Measurements from ENCODE around the gene RAB3GAP2. TPM values are rescaled to one million over a fixed set of nuclear protein-coding genes. Genes with fewer than 3 reads are reported as not detected.

RAB3GAP2 gene
- total and polyA plus RNA-seq, 2 of the 13 experiments (the other 11 are each of a cell fraction or from before 2014, with no cell fraction given) = 22.6 to 25.0 TPM

DNA sequence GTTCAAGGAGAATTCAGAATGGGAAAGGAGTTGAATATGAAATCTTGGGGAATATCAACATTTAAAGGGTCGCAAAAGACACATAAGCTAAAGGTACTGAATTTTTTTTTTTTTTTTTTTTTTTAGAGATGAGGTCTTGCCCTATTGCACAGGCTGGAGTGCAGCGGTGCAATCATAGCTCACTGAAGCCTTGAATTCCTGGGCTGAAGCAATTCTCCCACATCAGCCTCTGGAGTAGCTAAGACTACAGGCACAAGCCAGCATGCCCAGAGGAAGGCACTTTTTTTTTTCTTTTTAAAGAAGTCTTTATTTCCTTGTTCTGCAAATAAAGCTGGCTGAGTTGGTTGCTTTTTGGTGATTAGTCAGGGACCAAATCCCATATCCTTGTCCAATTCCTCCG, 44.1 kb upstream of the RAB3GAP2 start:
- H3K9me3 ChIP-seq (ENCODE audit: low read length) = no peaks in the 10 kb centered on the region
- DNase-seq (ENCODE audit: low spot score) (no peak), ATAC-seq (no peak), FAIRE-seq (no peak)
- H3K79me2 ChIP-seq (ENCODE audit: insufficient read depth, low read length) = no peaks in the 10 kb centered on the region
- no peak overlapping the region for H3K9ac ChIP-seq (ENCODE audit: insufficient read depth, low read depth, low read length)
- ChIA-PET CTCF (ENCODE audit: low intra/inter-chr PET ratio, low total read pairs) (no interaction called here), POLR2A (no interaction called here)
- intact Hi-C loops (cut with micrococcal nuclease; ENCODE audit: unreplicated experiment) (no loop called here), in situ Hi-C loops (cut with HindIII; ENCODE audit: extremely low pct_ligation_motif_present, low pct_unique_long_range_greater_than_20kb) (no loop called here)
- H3K27ac ChIP-seq (ENCODE audit: extremely low read length, insufficient read depth, low read length) = no peak overlapping the region
- H4K20me1 ChIP-seq (ENCODE audit: insufficient read depth, low read length) = no peaks in the 10 kb centered on the region
- H3K27me3 ChIP-seq (ENCODE audit: control insufficient read depth in 1 of 2, insufficient read depth in 2 of 2, low read length in 2 of 2) = peaks cover 0 to 3% of the 10 kb centered on the region in 2 experiments; a peak in 1 of 5 replicates
- WGBS (ENCODE audit: low lambda C conversion rate) = 0% methylated on average over 3 of the region's 3 CpGs
- H3K4me1 ChIP-seq (ENCODE audit: insufficient read depth, low read length) = no peaks in the 10 kb centered on the region
- TF ChIP-seq ZNF34 (CRISPR knock-in tag; IDR thresholded peaks at IDR 0.05; ENCODE audit: borderline replicate concordance) (no peak), ELF3 (CRISPR knock-in tag; IDR thresholded peaks at IDR 0.05) (no peak), HNRNPH1 (optimal IDR thresholded peaks at IDR 0.05; ENCODE audit: low read depth, low read length) (no peak), RNF2 (conservative IDR thresholded peaks at IDR 0.05; ENCODE audit: low read depth) (no peak), ZNF354B (CRISPR knock-in tag; IDR thresholded peaks at IDR 0.05) (no peak), TCF7L2 (IDR thresholded peaks at IDR 0.05; ENCODE audit: low read depth, low read length) (no peak), MAF1 (CRISPR knock-in tag; IDR thresholded peaks at IDR 0.05; ENCODE audit: borderline replicate concordance) (no peak), GTF2F1 (IDR thresholded peaks at IDR 0.05; ENCODE audit: low read length) (no peak), NCOA5 (CRISPR knock-in tag; IDR thresholded peaks at IDR 0.05) (no peak), EHMT2 (IDR thresholded peaks at IDR 0.05; ENCODE audit: borderline replicate concordance, low read depth, low read length) (no peak), MIXL1 (CRISPR knock-in tag; IDR thresholded peaks at IDR 0.05) (no peak), JUN (CRISPR knock-in tag; IDR thresholded peaks at IDR 0.05) (no peak), KLF13 (CRISPR knock-in tag; IDR thresholded peaks at IDR 0.05) (no peak), KAT7 (CRISPR knock-in tag; IDR thresholded peaks at IDR 0.05; ENCODE audit: borderline replicate concordance) (no peak)
- TF ChIP-seq, protein P1, sequence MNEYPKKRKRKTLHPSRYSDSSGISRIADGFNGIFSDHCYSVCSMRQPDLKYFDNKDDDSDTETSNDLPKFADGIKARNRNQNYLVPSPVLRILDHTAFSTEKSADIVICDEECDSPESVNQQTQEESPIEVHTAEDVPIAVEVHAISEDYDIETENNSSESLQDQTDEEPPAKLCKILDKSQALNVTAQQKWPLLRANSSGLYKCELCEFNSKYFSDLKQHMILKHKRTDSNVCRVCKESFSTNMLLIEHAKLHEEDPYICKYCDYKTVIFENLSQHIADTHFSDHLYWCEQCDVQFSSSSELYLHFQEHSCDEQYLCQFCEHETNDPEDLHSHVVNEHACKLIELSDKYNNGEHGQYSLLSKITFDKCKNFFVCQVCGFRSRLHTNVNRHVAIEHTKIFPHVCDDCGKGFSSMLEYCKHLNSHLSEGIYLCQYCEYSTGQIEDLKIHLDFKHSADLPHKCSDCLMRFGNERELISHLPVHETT (CRISPR knock-in tag; conservative IDR thresholded peaks at IDR 0.05) = no peak
- TF ChIP-seq, protein P2, sequence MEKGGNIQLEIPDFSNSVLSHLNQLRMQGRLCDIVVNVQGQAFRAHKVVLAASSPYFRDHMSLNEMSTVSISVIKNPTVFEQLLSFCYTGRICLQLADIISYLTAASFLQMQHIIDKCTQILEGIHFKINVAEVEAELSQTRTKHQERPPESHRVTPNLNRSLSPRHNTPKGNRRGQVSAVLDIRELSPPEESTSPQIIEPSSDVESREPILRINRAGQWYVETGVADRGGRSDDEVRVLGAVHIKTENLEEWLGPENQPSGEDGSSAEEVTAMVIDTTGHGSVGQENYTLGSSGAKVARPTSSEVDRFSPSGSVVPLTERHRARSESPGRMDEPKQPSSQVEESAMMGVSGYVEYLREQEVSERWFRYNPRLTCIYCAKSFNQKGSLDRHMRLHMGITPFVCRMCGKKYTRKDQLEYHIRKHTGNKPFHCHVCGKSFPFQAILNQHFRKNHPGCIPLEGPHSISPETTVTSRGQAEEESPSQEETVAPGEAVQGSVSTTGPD (CRISPR knock-in tag; IDR thresholded peaks at IDR 0.05) = no peak
- TF ChIP-seq, protein P3, sequence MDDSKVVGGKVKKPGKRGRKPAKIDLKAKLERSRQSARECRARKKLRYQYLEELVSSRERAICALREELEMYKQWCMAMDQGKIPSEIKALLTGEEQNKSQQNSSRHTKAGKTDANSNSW (CRISPR knock-in tag; IDR thresholded peaks at IDR 0.05; ENCODE audit: borderline replicate concordance) = no peak
- H3K4me3 ChIP-seq (replicated peaks in 1 of 3; ENCODE audit: insufficient read depth in 1 of 3, low read depth in 2 of 3, low read length in 3 of 3) = no peak overlapping the region
- no TSS peak for BruUV-seq (replicated peaks)
- H3K4me2 ChIP-seq (ENCODE audit: low read depth, low read length) = no peak overlapping the region
- no peaks in the 10 kb centered on the region for H3K36me3 ChIP-seq (replicated peaks in 1 of 2; ENCODE audit: control insufficient read depth in 1 of 2, insufficient read depth in 2 of 2, low read length in 2 of 2)
- H2AFZ ChIP-seq (ENCODE audit: low read length) = no peak overlapping the region
